ENCODE measurements around the gene GRID2.

GRCh38 chr4:93448691-93449293, 1145.0 kb downstream of the GRID2 start:
- TF ChIP-seq CTCF (conservative IDR thresholded peaks at IDR 0.05 in 1 of 2, IDR thresholded peaks at IDR 0.05 in 1 of 2; ENCODE audit: low read depth in 1 of 2, low read length in 2 of 2) (no peak), EZH2 (IDR thresholded peaks at IDR 0.05; ENCODE audit: low read length, missing control alignments) (no peak)

Data from fibroblast of lung (primary cell).